ENCODE data around the gene ZNF76.

DNA sequence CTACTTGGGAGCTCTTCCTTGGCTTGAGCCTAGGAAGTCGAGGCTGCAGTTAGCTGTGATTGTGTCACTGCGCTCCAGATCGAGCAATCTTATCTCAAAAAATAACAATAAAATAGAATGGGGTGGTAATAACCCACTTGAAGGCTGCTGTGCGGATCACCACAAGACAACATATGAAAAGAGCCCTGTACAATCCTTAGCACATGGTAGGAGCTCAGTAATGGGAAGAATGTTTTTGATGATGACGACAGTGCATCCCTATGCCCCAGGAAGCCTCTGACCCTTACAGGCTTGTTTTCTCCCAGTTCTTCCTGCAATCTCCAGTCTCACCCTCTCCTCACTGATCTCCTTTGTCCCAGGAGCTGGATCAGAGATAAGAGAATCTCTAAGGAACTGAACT, 30.2 kb upstream of the ZNF76 start:
- TF ChIP-seq, protein P1, sequence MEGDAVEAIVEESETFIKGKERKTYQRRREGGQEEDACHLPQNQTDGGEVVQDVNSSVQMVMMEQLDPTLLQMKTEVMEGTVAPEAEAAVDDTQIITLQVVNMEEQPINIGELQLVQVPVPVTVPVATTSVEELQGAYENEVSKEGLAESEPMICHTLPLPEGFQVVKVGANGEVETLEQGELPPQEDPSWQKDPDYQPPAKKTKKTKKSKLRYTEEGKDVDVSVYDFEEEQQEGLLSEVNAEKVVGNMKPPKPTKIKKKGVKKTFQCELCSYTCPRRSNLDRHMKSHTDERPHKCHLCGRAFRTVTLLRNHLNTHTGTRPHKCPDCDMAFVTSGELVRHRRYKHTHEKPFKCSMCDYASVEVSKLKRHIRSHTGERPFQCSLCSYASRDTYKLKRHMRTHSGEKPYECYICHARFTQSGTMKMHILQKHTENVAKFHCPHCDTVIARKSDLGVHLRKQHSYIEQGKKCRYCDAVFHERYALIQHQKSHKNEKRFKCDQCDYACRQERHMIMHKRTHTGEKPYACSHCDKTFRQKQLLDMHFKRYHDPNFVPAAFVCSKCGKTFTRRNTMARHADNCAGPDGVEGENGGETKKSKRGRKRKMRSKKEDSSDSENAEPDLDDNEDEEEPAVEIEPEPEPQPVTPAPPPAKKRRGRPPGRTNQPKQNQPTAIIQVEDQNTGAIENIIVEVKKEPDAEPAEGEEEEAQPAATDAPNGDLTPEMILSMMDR (IDR thresholded peaks at IDR 0.05; ENCODE audit: insufficient read depth, low read depth, low read length), result no peak
- no peak for TF ChIP-seq EZH2 (IDR thresholded peaks at IDR 0.05; ENCODE audit: insufficient read depth, low read length)
